K562 (cell line): ENCODE results near the gene ZNF280D. TPM values are rescaled to one million over a fixed set of nuclear protein-coding genes. Genes with fewer than 3 reads are reported as not detected.

Source experiments
- CBX5 ChIP-seq: IDR thresholded peaks from 2 replicates; pipeline ENCODE4 v1.6.1; 2014; ENCODE audit warnings: low read depth, borderline replicate concordance
- CTBP1 ChIP-seq: fragments of 450-650 bp; IDR thresholded peaks from 2 replicates; pipeline ENCODE4 v1.6.1; 2016; ENCODE audit warnings: borderline replicate concordance
- ESRRB ChIP-seq: fragments of 250-450 bp; sonication (Bioruptor Pico); IDR thresholded peaks from 2 replicates; pipeline ENCODE4 v1.5.0; 2020; ENCODE audit warnings: mild to moderate bottlenecking, moderate library complexity, borderline replicate concordance
- ETV1 ChIP-seq: fragments of 450-650 bp; conservative IDR thresholded peaks from 2 replicates; pipeline ENCODE4 v1.6.1; 2016; ENCODE audit warnings: missing genetic modification characterization, control low read depth, low read depth, missing compliant biosample characterization
- GABPA ChIP-seq: fragments of 200-800 bp; sonication (Bioruptor generic); conservative IDR thresholded peaks from 2 replicates; pipeline ENCODE4 v1.6.1; 2016; ENCODE audit warnings: low read depth, missing genetic modification characterization, missing compliant biosample characterization
- HOXB6 ChIP-seq: fragments of 250-450 bp; sonication (Bioruptor Pico); IDR thresholded peaks from 2 replicates; pipeline ENCODE4 v1.5.1; 2022; ENCODE audit warnings: mild to moderate bottlenecking, borderline replicate concordance
- NELFE ChIP-seq: IDR thresholded peaks from 2 replicates; pipeline ENCODE4 v1.6.1; 2011; ENCODE audit warnings: mild to moderate bottlenecking; ENCODE audit not compliant: insufficient read depth, insufficient read length
- NFRKB ChIP-seq: fragments of 450-650 bp; IDR thresholded peaks from 2 replicates; pipeline ENCODE4 v1.6.1; 2016; ENCODE audit warnings: low read depth
- NRF1 ChIP-seq, 2 experiments: fragments of 450-650 bp; IDR thresholded peaks in 1 of 2; conservative IDR thresholded peaks in 1 of 2; 2 replicates each; pipeline ENCODE4 v1.6.1; 2014; ENCODE audit warnings: mild to moderate bottlenecking in 2 of 2
- RNF2 ChIP-seq: sonication (generic); IDR thresholded peaks from 2 replicates; pipeline ENCODE4 v1.6.1; 2016
- TBP ChIP-seq: optimal IDR thresholded peaks from 2 replicates; pipeline ENCODE3; 2011; ENCODE audit warnings: low read depth, low read length, improper control_type of control experiment
- TOE1 ChIP-seq, 2 experiments: fragments of 450-650 bp in 1 of 2; sonication (generic) in 1 of 2; formaldehyde crosslinking in 1 of 2; IDR thresholded peaks; 2 replicates each; pipeline versions ENCODE4 v1.7.1 to v1.8.0; 2016 to 2022; ENCODE audit warnings: borderline replicate concordance in 2 of 2, mild to moderate bottlenecking in 2 of 2, antibody characterized with exemption in 1 of 2, inconsistent platforms in 1 of 2, low read depth in 1 of 2, missing genetic modification reagents in 1 of 2, moderate library complexity in 1 of 2
- XRCC3 ChIP-seq: fragments of 450-650 bp; IDR thresholded peaks from 2 replicates; pipeline ENCODE4 v1.6.1; 2017; ENCODE audit warnings: mild to moderate bottlenecking, moderate library complexity
- ZBTB7A ChIP-seq: IDR thresholded peaks from 2 replicates; pipeline ENCODE4 v1.6.1; 2011; ENCODE audit warnings: low read depth, mild to moderate bottlenecking, low read length, moderate library complexity, borderline replicate concordance; ENCODE audit not compliant: control insufficient read depth
- polyA plus RNA-seq, 8 experiments: library from polyadenylated mRNA; depleted of rRNA in 4 of 8; stranded (reverse) in 5 of 8; unstranded in 3 of 8; fragments of >200 nt; fragmentation: Nextera tagmentation in 2 of 8; fragmentation: Illumina TruSeq in 1 of 8; extraction: Ambion mirVana in 2 of 8; extraction: Trizol in 1 of 8; gene quantifications; 2 replicates each; pipeline versions ENCODE4 v1.2.1 to v1.2.3, GENCODE V29; 2011 to 2014; ENCODE audit warnings: inconsistent platforms in 1 of 8, missing spikeins in 1 of 8
- total RNA-seq, 7 experiments: library from RNA; depleted of rRNA in 6 of 7; stranded (reverse); fragments of >200 nt in 6 of 7; fragmentation: Illumina TruSeq in 2 of 7; extraction: Trizol in 2 of 7; gene quantifications; 2 replicates each; pipeline versions ENCODE4 v1.2.1 to v1.2.3, GENCODE V29; 2011 to 2021; ENCODE audit warnings: low replicate concordance in 1 of 7
- TF ChIP-seq, protein P1 (sequence below), 2 experiments: fragments of 450-650 bp in 1 of 2; sonication (generic) in 1 of 2; formaldehyde crosslinking in 1 of 2; IDR thresholded peaks; 2 replicates each; pipeline versions ENCODE4 v1.7.1 to v1.9.0; 2016 to 2022; ENCODE audit warnings: inconsistent platforms in 1 of 2, mild to moderate bottlenecking in 1 of 2, missing genetic modification reagents in 1 of 2
- TF ChIP-seq, protein P2 (sequence below): fragments of 250-450 bp; sonication (Bioruptor Pico); IDR thresholded peaks from 2 replicates; pipeline ENCODE4 v1.8.0; 2022; ENCODE audit warnings: moderate library complexity, mild to moderate bottlenecking, inconsistent platforms
- TF ChIP-seq, protein P3 (sequence below): fragments of 250-450 bp; sonication (Bioruptor Pico); IDR thresholded peaks from 2 replicates; pipeline ENCODE4 v1.8.0; 2021; ENCODE audit warnings: moderate library complexity, mild to moderate bottlenecking, inconsistent platforms

ZNF280D gene
- total and polyA plus RNA-seq, 9 of the 15 experiments (the other 6 are each of a cell fraction or from before 2014, with no cell fraction given): 8.3 to 21.8 (median 18.4) TPM

DNA sequence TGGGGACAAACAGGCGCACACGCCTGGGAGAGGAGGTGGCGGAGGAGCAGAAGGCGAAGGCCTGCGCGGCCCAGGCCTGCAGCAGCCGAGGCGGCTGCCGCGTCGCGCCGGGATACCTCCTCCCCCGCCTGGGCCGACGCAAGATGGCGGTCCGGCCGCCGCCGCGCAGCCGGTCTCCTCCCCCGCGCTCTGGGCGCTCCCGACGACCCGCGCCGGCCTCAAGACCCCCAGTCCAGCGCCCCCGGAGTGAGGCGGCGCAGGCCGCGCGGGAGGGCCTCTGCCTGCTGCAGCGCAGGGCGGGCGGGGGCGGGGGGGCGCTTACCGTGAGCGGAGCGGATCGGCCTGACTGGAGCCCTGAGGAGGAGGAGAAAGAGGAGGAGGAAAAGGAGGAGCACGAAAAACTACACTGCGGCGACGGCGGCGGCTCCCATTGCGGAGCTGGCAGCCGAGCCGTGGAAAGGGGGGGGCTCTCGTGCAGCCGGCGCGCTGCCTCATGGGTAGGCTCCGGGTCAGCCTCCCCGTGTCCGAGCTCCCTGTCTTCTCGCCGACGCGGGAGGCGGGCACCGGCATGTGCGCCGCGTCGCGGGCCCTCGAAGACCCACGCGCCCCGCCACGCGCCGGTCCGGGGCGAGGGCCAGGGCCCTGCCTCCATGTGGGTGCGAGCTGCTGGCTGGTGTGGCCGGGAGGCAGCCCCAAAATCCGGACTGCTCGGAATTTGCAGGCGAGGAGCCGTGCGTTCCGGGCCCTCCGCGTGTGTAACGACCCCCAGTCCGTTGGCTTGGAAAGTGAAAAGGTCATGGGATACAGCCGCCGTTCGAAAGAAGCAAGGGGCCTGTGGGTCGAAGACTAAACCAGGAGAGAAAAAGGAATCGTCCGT lies at the start of gene ZNF280D (continued):
- TF ChIP-seq CBX5 (peak; percentile 75; the same call in 1 of the 2 replicates), HOXB6 (CRISPR knock-in tag) (no peak), NRF1 (conservative IDR thresholded peaks at IDR 0.05 in 1 of 2, IDR thresholded peaks at IDR 0.05 in 1 of 2) (peak; percentile 16 to 60; a peak in 3 of 4 replicates), ZBTB7A (peak; percentile 99), ETV1 (tag) (no peak), CTBP1 (peak; percentile 74; the same call in 1 of the 2 replicates), GABPA (tag) (peak; percentile 37; the same call in 1 of the 2 replicates), TOE1 (IDR thresholded peaks at IDR 0.05; ENCODE audit: borderline replicate concordance) (peak; percentile 69; the same call in 1 of the 2 replicates), TOE1 (CRISPR knock-in tag; IDR thresholded peaks at IDR 0.05; ENCODE audit: borderline replicate concordance, low read depth) (peak; percentile 62; the same call in 1 of the 2 replicates), NFRKB (no peak), RNF2 (peak; percentile 97), TBP (peak; percentile 74), ESRRB (CRISPR knock-in tag) (no peak), XRCC3 (no peak), NELFE (no peak)
- TF ChIP-seq, protein P1, sequence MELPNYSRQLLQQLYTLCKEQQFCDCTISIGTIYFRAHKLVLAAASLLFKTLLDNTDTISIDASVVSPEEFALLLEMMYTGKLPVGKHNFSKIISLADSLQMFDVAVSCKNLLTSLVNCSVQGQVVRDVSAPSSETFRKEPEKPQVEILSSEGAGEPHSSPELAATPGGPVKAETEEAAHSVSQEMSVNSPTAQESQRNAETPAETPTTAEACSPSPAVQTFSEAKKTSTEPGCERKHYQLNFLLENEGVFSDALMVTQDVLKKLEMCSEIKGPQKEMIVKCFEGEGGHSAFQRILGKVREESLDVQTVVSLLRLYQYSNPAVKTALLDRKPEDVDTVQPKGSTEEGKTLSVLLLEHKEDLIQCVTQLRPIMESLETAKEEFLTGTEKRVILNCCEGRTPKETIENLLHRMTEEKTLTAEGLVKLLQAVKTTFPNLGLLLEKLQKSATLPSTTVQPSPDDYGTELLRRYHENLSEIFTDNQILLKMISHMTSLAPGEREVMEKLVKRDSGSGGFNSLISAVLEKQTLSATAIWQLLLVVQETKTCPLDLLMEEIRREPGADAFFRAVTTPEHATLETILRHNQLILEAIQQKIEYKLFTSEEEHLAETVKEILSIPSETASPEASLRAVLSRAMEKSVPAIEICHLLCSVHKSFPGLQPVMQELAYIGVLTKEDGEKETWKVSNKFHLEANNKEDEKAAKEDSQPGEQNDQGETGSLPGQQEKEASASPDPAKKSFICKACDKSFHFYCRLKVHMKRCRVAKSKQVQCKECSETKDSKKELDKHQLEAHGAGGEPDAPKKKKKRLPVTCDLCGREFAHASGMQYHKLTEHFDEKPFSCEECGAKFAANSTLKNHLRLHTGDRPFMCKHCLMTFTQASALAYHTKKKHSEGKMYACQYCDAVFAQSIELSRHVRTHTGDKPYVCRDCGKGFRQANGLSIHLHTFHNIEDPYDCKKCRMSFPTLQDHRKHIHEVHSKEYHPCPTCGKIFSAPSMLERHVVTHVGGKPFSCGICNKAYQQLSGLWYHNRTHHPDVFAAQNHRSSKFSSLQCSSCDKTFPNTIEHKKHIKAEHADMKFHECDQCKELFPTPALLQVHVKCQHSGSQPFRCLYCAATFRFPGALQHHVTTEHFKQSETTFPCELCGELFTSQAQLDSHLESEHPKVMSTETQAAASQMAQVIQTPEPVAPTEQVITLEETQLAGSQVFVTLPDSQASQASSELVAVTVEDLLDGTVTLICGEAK (IDR thresholded peaks at IDR 0.05): peak; percentile 60
- TF ChIP-seq, protein P1 (CRISPR knock-in tag; IDR thresholded peaks at IDR 0.05): peak; percentile 79
- TF ChIP-seq, protein P2, sequence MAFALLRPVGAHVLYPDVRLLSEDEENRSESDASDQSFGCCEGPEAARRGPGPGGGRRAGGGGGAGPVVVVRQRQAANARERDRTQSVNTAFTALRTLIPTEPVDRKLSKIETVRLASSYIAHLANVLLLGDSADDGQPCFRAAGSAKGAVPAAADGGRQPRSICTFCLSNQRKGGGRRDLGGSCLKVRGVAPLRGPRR: peak; percentile 90
- TF ChIP-seq, protein P3, sequence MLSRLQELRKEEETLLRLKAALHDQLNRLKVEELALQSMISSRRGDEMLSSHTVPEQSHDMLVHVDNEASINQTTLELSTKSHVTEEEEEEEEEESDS (CRISPR knock-in tag): no peak
